Keratinocyte (primary cell): ENCODE measurements around the gene FBLN1. TPM values are rescaled to one million over a fixed set of nuclear protein-coding genes. Genes with fewer than 3 reads are reported as not detected.

ENCODE experiments used
- DNase-seq: peaks from one replicate; pipeline ENCODE4 v3.0.0-alpha.2; 2011; ENCODE audit warnings: low read depth, missing footprints, low spot score
- FAIRE-seq: peaks from 2 replicates; lab custom pipeline; 2011; peaks lifted over from hg19 to GRCh38; lab: Jason Lieb, UNC
- H2AFZ ChIP-seq: 2 replicates; pipeline ENCODE4 v1.6.0; 2012; ENCODE audit warnings: low read length, control low read depth, inconsistent platforms; ENCODE audit not compliant: control insufficient read depth
- H3K27ac ChIP-seq: 2 replicates; pipeline ENCODE4 v1.5.1; 2011; ENCODE audit warnings: low read length; ENCODE audit not compliant: control insufficient read depth, insufficient read depth
- H3K27me3 ChIP-seq: 3 replicates; pipeline ENCODE4 v1.6.0; 2011; ENCODE audit warnings: low read length; ENCODE audit not compliant: control insufficient read depth, insufficient read depth; ENCODE audit errors: extremely low read depth
- H3K36me3 ChIP-seq, 2 experiments: 2 replicates in 1 of 2; 3 replicates in 1 of 2; pipeline ENCODE4 v1.5.1; 2011; ENCODE audit warnings: low read length in 2 of 2, mild to moderate bottlenecking in 1 of 2; ENCODE audit not compliant: control insufficient read depth in 2 of 2, insufficient read depth in 2 of 2; ENCODE audit errors: extremely low read depth in 1 of 2
- H3K4me1 ChIP-seq: 3 replicates; pipeline ENCODE4 v1.5.1; 2011; ENCODE audit warnings: low read length; ENCODE audit not compliant: control insufficient read depth, insufficient read depth; ENCODE audit errors: extremely low read depth
- H3K4me2 ChIP-seq: 3 replicates; pipeline ENCODE4 v1.6.0; 2011; ENCODE audit warnings: low read depth, low read length; ENCODE audit not compliant: control insufficient read depth, insufficient read depth; ENCODE audit errors: extremely low read depth
- H3K4me3 ChIP-seq, 3 experiments: fragments of 200-600 bp in 1 of 3; sonication (generic) in 1 of 3; 2 replicates in 2 of 3; 3 replicates in 1 of 3; pipeline ENCODE4 v1.5.1; 2011 to 2016; ENCODE audit warnings: low read length in 3 of 3, mild to moderate bottlenecking in 3 of 3, control low read depth in 2 of 3, inconsistent platforms in 1 of 3, low read depth in 1 of 3, mixed read lengths in 1 of 3, mixed run types in 1 of 3, moderate library complexity in 1 of 3; ENCODE audit not compliant: control insufficient read depth in 2 of 3, insufficient read depth in 2 of 3; ENCODE audit errors: extremely low read depth in 1 of 3
- H3K79me2 ChIP-seq: 2 replicates; pipeline ENCODE4 v1.6.0; 2012; ENCODE audit warnings: low read length; ENCODE audit not compliant: control insufficient read depth, insufficient read depth
- H3K9ac ChIP-seq: 3 replicates; pipeline ENCODE4 v1.6.0; 2011; ENCODE audit warnings: low read length; ENCODE audit not compliant: control insufficient read depth, insufficient read depth; ENCODE audit errors: extremely low read depth
- H3K9me1 ChIP-seq: 3 replicates; pipeline ENCODE4 v1.6.0; 2011; ENCODE audit warnings: low read length; ENCODE audit not compliant: control insufficient read depth, insufficient read depth; ENCODE audit errors: extremely low read depth
- H3K9me3 ChIP-seq: 2 replicates; pipeline ENCODE4 v1.5.1; 2012; ENCODE audit warnings: low read depth, low read length; ENCODE audit not compliant: control insufficient read depth
- H4K20me1 ChIP-seq: 3 replicates; pipeline ENCODE4 v1.6.0; 2011; ENCODE audit warnings: low read length; ENCODE audit not compliant: control insufficient read depth, insufficient read depth; ENCODE audit errors: extremely low read depth
- EZH2 ChIP-seq: IDR thresholded peaks from one replicate; pipeline ENCODE4 v1.6.1; 2012; ENCODE audit warnings: inconsistent platforms, mild to moderate bottlenecking, low read length, moderate library complexity
- dilution Hi-C: fragments of 300-500 bp; cut with MboI; formaldehyde crosslinking; loops from one replicate; pipeline ENCODE4 v1.7.0; 2020; ENCODE audit warnings: low sequenced_read_pairs; ENCODE audit not compliant: extremely low pct_ligation_motif_present
- polyA plus RNA-seq, 5 experiments: library from polyadenylated mRNA; depleted of rRNA in 3 of 5; stranded (reverse) in 3 of 5; stranded (forward) in 1 of 5; unstranded in 1 of 5; fragments of >200 nt; gene quantifications; 1 replicate in 1 of 5; 2 replicates in 3 of 5; 3 replicates in 1 of 5; pipeline versions ENCODE4 v1.2.1 to v1.2.3, GENCODE V29; 2011 to 2012; ENCODE audit warnings: missing spikeins in 2 of 5, low read depth in 1 of 5, low replicate concordance in 1 of 5
- TF ChIP-seq, protein P1 (sequence below), 3 experiments: IDR thresholded peaks in 1 of 3; conservative IDR thresholded peaks in 1 of 3; optimal IDR thresholded peaks in 1 of 3; 2 replicates in 2 of 3; 3 replicates in 1 of 3; pipeline versions ENCODE3 to v1.5.1; 2011; ENCODE audit warnings: low read length in 3 of 3, mild to moderate bottlenecking in 3 of 3, moderate library complexity in 2 of 3, control low read depth in 1 of 3, inconsistent platforms in 1 of 3; ENCODE audit not compliant: insufficient read depth in 2 of 3; ENCODE audit errors: extremely low read depth in 1 of 3

FBLN1 gene
- polyA plus RNA-seq, 1 donor (not counting 4 experiments of a cell fraction or from before 2014, with no cell fraction given), result 13.7 TPM

DNA sequence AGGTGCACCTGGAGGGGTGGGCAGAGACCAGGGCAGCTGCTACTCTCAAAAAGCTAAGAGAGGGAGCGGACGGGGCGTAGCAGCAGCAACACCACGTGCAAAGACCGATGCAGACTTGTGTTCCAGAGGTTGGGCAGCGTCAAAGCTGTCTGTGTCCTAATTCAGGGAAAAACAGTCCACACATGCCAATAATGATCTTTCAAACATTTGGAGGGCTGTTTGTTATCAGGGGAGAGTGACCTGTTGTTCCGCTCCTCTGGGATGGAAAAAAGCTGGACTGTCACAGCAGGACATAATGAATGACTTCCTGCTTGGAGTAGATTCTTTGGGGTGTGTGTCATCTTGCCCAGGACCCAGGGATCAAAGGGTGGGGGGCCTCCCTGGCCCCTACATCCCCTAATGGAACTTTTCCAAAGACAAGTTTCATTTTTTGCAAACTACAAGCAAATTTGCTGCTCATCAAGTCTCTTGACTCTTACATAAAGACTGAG, 6.2 kb upstream of the FBLN1 start:
- no peak overlapping the region for H3K9ac ChIP-seq
- H3K27me3 ChIP-seq, result no peaks in the 10 kb centered on the region
- H3K9me1 ChIP-seq, result no peaks in the 10 kb centered on the region
- no peak overlapping the region for H2AFZ ChIP-seq
- no peaks in the 10 kb centered on the region for H4K20me1 ChIP-seq
- no peaks in the 10 kb centered on the region for H3K36me3 ChIP-seq
- no peak overlapping the region for H3K4me2 ChIP-seq
- no peak for TF ChIP-seq EZH2
- TF ChIP-seq, protein P1, sequence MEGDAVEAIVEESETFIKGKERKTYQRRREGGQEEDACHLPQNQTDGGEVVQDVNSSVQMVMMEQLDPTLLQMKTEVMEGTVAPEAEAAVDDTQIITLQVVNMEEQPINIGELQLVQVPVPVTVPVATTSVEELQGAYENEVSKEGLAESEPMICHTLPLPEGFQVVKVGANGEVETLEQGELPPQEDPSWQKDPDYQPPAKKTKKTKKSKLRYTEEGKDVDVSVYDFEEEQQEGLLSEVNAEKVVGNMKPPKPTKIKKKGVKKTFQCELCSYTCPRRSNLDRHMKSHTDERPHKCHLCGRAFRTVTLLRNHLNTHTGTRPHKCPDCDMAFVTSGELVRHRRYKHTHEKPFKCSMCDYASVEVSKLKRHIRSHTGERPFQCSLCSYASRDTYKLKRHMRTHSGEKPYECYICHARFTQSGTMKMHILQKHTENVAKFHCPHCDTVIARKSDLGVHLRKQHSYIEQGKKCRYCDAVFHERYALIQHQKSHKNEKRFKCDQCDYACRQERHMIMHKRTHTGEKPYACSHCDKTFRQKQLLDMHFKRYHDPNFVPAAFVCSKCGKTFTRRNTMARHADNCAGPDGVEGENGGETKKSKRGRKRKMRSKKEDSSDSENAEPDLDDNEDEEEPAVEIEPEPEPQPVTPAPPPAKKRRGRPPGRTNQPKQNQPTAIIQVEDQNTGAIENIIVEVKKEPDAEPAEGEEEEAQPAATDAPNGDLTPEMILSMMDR (optimal IDR thresholded peaks at IDR 0.05 in 1 of 3, IDR thresholded peaks at IDR 0.05 in 1 of 3, conservative IDR thresholded peaks at IDR 0.05 in 1 of 3; ENCODE audit: extremely low read depth in 1 of 3, insufficient read depth in 2 of 3, low read length in 3 of 3), result no peak
- no peak overlapping the region for H3K4me3 ChIP-seq
- H3K27ac ChIP-seq, result no peak overlapping the region
- no peaks in the 10 kb centered on the region for H3K9me3 ChIP-seq
- peaks cover 9% of the 10 kb centered on the region for H3K4me1 ChIP-seq
- no peaks in the 10 kb centered on the region for H3K79me2 ChIP-seq
- DNase-seq (no peak), FAIRE-seq (no peak)
- dilution Hi-C loops, result no loop called here

DNA sequence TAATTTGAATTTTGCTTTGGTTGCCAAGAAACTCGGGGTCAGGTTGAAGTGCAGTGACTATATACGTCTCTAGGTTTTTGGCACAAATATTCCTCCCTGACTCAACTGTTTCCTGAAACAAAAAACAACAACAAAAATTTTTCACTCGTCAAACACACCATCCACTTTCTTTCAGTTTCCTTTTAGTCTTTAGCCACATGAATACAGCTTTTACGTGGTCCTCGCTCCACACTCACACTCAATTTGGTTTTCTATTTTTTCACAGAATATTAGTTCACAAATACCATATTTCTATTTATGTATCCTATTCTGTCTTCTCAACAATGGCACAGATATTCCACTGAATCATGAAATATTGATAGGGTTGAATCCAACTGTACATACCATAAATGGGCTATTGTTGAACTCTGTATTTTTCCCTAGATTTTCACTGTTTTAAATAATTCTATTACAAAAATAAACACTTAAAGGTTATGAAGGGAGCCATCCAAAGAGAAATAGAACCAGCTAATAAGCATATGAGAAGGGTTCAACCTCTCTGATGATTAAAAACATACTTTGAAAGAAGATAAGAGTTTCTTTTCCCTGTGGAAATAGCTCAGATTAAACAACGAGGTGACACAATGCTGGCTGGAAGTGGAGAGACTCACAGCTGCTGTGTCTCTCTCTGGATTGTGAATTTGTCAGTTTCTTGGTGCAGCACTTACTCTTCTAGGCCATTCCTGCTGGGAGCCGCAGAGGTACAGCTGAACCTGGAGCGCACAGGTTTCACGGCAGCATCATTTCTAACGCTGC, 5.1 kb upstream of the FBLN1 start:
- DNase-seq (no peak), FAIRE-seq (no peak)
- H4K20me1 ChIP-seq, result no peaks in the 10 kb centered on the region
- H3K4me1 ChIP-seq, result peaks cover 9% of the 10 kb centered on the region
- H3K9me3 ChIP-seq, result no peaks in the 10 kb centered on the region
- H3K4me3 ChIP-seq, result no peak overlapping the region
- no peaks in the 10 kb centered on the region for H3K79me2 ChIP-seq
- H3K9me1 ChIP-seq, result no peaks in the 10 kb centered on the region
- H3K36me3 ChIP-seq, result no peaks in the 10 kb centered on the region
- H3K4me2 ChIP-seq, result no peak overlapping the region
- no peaks in the 10 kb centered on the region for H3K27me3 ChIP-seq
- no peak overlapping the region for H2AFZ ChIP-seq
- no peak overlapping the region for H3K9ac ChIP-seq
- no peak overlapping the region for H3K27ac ChIP-seq
- dilution Hi-C loops, result no loop called here
- TF ChIP-seq, protein P1 (optimal IDR thresholded peaks at IDR 0.05 in 1 of 3, IDR thresholded peaks at IDR 0.05 in 1 of 3, conservative IDR thresholded peaks at IDR 0.05 in 1 of 3; ENCODE audit: extremely low read depth in 1 of 3, insufficient read depth in 2 of 3, low read length in 3 of 3), result no peak
- TF ChIP-seq EZH2, result no peak
